HG03139 (cell line): ENCODE measurements around the gene ORC4.

ENCODE experiments used
- ATAC-seq: cut with Tn5 transposase; IDR thresholded peaks from one replicate; pipeline ENCODE4 v1.9.1; 2021; ENCODE audit not compliant: unreplicated experiment

The ORC4 gene

GRCh38 chr2:147937744-147938349 is 82.7 kb downstream of the ORC4 start:
- ATAC-seq, result peak; percentile 56

GRCh38 chr2:147934881-147935620 is 85.5 kb downstream of the ORC4 start:
- no peak for ATAC-seq

GRCh38 chr2:147933931-147934330 is 86.6 kb downstream of the ORC4 start:
- ATAC-seq, result no peak

GRCh38 chr2:147927053-147927588 is 93.4 kb downstream of the ORC4 start:
- no peak for ATAC-seq

GRCh38 chr2:147925886-147926285 is 94.7 kb downstream of the ORC4 start:
- no peak for ATAC-seq

GRCh38 chr2:147924647-147925046 is 95.9 kb downstream of the ORC4 start:
- no peak for ATAC-seq

- ATAC-seq, result no peak
Measured at GRCh38 chr2:147923846-147924245, 96.7 kb downstream of the ORC4 start.

- ATAC-seq, result no peak
Measured at GRCh38 chr2:147917161-147917560, 103.4 kb downstream of the ORC4 start.

- ATAC-seq, result no peak
Measured at GRCh38 chr2:147916723-147917122, 103.8 kb downstream of the ORC4 start.

- ATAC-seq, result no peak
Measured at GRCh38 chr2:147916067-147916466, 104.5 kb downstream of the ORC4 start.

- no peak for ATAC-seq
Measured at GRCh38 chr2:147913701-147914480, 106.6 kb downstream of the ORC4 start.

- peak; percentile 54 for ATAC-seq
Measured at GRCh38 chr2:147910990-147911473, 109.5 kb downstream of the ORC4 start.

- no peak for ATAC-seq
Measured at GRCh38 chr2:147909178-147909577, 111.4 kb downstream of the ORC4 start.

- ATAC-seq, result no peak
Measured at GRCh38 chr2:147904051-147904450, 116.5 kb downstream of the ORC4 start.

GRCh38 chr2:147888680-147889079 is 131.9 kb downstream of the ORC4 start:
- no peak for ATAC-seq

GRCh38 chr2:147886136-147886535 is 134.4 kb downstream of the ORC4 start:
- no peak for ATAC-seq

GRCh38 chr2:147884830-147885229 is 135.7 kb downstream of the ORC4 start:
- ATAC-seq, result no peak

- no peak for ATAC-seq
Measured at GRCh38 chr2:147882631-147883030, 137.9 kb downstream of the ORC4 start.
